H1 (cell line): ENCODE results near the gene SLCO2A1. TPM values are rescaled to one million over a fixed set of nuclear protein-coding genes. Genes with fewer than 3 reads are reported as not detected.

Experiments used
- BACH1 ChIP-seq: IDR thresholded peaks from 2 replicates; pipeline ENCODE4 v1.6.1; 2012; ENCODE audit warnings: low read length, improper control_type of control experiment
- CBX5 ChIP-seq: fragments of 300-800, 300-1000 bp; sonication (generic); IDR thresholded peaks from 2 replicates; pipeline ENCODE4 v1.7.1; 2016; ENCODE audit warnings: antibody characterized with exemption, low read length, low read depth
- JUND ChIP-seq: IDR thresholded peaks from 2 replicates; pipeline ENCODE4 v1.6.1; 2011; ENCODE audit warnings: mild to moderate bottlenecking, improper control_type of control experiment, low read length
- KDM1A ChIP-seq: fragments of 200-600, 300-600 bp; sonication (generic); IDR thresholded peaks from 2 replicates; pipeline ENCODE4 v1.7.1; 2016; ENCODE audit warnings: mild to moderate bottlenecking, low read length, borderline replicate concordance
- KDM4A ChIP-seq: IDR thresholded peaks from one replicate; pipeline ENCODE4 v1.7.1; 2012; ENCODE audit warnings: low read depth, mild to moderate bottlenecking, moderate library complexity, low read length, inconsistent platforms; ENCODE audit not compliant: severe bottlenecking
- PHF8 ChIP-seq: fragments of 200-600 bp; sonication (generic); conservative IDR thresholded peaks from 2 replicates; pipeline ENCODE4 v1.7.1; 2012; ENCODE audit warnings: low read depth, mild to moderate bottlenecking, inconsistent platforms, low read length, moderate library complexity
- RBBP5 ChIP-seq: IDR thresholded peaks from 2 replicates; pipeline ENCODE4 v1.7.1; 2012; ENCODE audit warnings: low read depth, mild to moderate bottlenecking, inconsistent platforms, low read length, moderate library complexity, borderline replicate concordance
- TAF1 ChIP-seq: IDR thresholded peaks from 2 replicates; pipeline ENCODE4 v1.6.1; 2011; ENCODE audit warnings: mild to moderate bottlenecking, low read depth, low read length
- TEAD4 ChIP-seq: IDR thresholded peaks from 2 replicates; pipeline ENCODE4 v1.6.1; 2012; ENCODE audit warnings: low read depth, low read length, inconsistent platforms, mixed read lengths
- polyA plus RNA-seq, 7 experiments: library from polyadenylated mRNA; depleted of rRNA in 3 of 7; stranded (reverse) in 5 of 7; unstranded in 2 of 7; fragments of >200 nt in 5 of 7; fragments of 200-250 nt in 2 of 7; gene quantifications; 1 replicate in 5 of 7; 2 replicates in 1 of 7; 4 replicates in 1 of 7; pipeline versions ENCODE4 v1.2.1 to v1.2.3, GENCODE V29; 2011 to 2013; ENCODE audit warnings: missing spikeins in 2 of 7, mixed read lengths in 2 of 7
- total RNA-seq: library from RNA; stranded (reverse); fragmentation: NEBNext Ultra II Directional; extraction: Animal tissue kit (Norgen Biotek cat#: 25700); gene quantifications from 2 replicates; pipeline ENCODE4 v1.2.1, GENCODE V29; 2021

SLCO2A1 gene
- total and polyA plus RNA-seq, 2 of the 8 experiments (the other 6 are each of a cell fraction or from before 2014, with no cell fraction given) = 1.1 to 2.3 TPM

GRCh38 chr3:133890972-133891644, 138.6 kb downstream of the SLCO2A1 start (continued):
- no peak for TF ChIP-seq KDM4A
- no peak for TF ChIP-seq TAF1
- no peak for TF ChIP-seq KDM1A
- no peak for TF ChIP-seq BACH1
- TF ChIP-seq RBBP5 = no peak
- TF ChIP-seq JUND = no peak
- no peak for TF ChIP-seq TEAD4
- TF ChIP-seq CBX5 = no peak
- no peak for TF ChIP-seq PHF8
